Breast epithelium (tissue), 4 donors: Measurements from ENCODE around the gene GPC6. TPM values are rescaled to one million over a fixed set of nuclear protein-coding genes. Genes with fewer than 3 reads are reported as not detected.

Experiments used
- DNase-seq, 2 donors: peaks; one replicate each; pipeline ENCODE4 v3.0.0-alpha.2; 2019; ENCODE audit warnings: low spot score in 2 of 2
- H3K27ac ChIP-seq, 2 donors: fragments of 200-600 bp; sonication (generic) in 1 of 2; one replicate each; pipeline ENCODE4 v1.5.1; 2016 to 2019; ENCODE audit warnings: mild to moderate bottlenecking in 1 of 2
- H3K27me3 ChIP-seq, 2 donors: fragments of 200-600 bp; sonication (generic) in 1 of 2; one replicate each; pipeline versions ENCODE4 v1.5.1 to v1.6.0; 2017 to 2019; ENCODE audit warnings: control low read depth in 1 of 2, mild to moderate bottlenecking in 1 of 2
- H3K36me3 ChIP-seq: fragments of 200-600 bp; one replicate; pipeline ENCODE4 v1.5.1; 2019
- H3K4me1 ChIP-seq, 2 donors: fragments of 200-600 bp; sonication (generic); one replicate each; pipeline ENCODE4 v1.5.1; 2016 to 2019; ENCODE audit warnings: control low read depth in 1 of 2
- H3K4me3 ChIP-seq, 3 donors: fragments of 200-600 bp; sonication (generic); 1 replicate in 2 of 3; 2 replicates in 1 of 3; pipeline ENCODE4 v1.5.1; 2016 to 2019; ENCODE audit warnings: mild to moderate bottlenecking in 3 of 3, moderate library complexity in 2 of 3
- H3K9me3 ChIP-seq, 2 donors: fragments of 200-600 bp; sonication (generic) in 1 of 2; one replicate each; pipeline ENCODE4 v1.5.1; 2016 to 2019; ENCODE audit warnings: control low read depth in 1 of 2
- POLR2A ChIP-seq: fragments of 450-650 bp; IDR thresholded peaks from one replicate; pipeline ENCODE4 v1.6.1; 2016; ENCODE audit warnings: antibody characterized with exemption, mild to moderate bottlenecking, moderate library complexity
- POLR2AphosphoS5 ChIP-seq, 3 donors: sonication (generic); formaldehyde crosslinking; IDR thresholded peaks; one replicate each; pipeline ENCODE4 v1.6.1; 2017; ENCODE audit warnings: antibody characterized with exemption in 3 of 3
- intact Hi-C: fragments of 100-400 bp; cut with DNase I; formaldehyde crosslinking; loops from one replicate; pipeline ENCODE4 v1.15.1; 2023; ENCODE audit warnings: low total_unique reads
- total RNA-seq, 3 donors: library from RNA; depleted of rRNA; stranded (reverse); fragments of >200 nt; gene quantifications; one replicate each; pipeline ENCODE4 v1.1.0, GENCODE V29; 2016
- TF ChIP-seq, protein P1 (sequence below), 3 donors: fragments of 450-650 bp; IDR thresholded peaks; one replicate each; pipeline ENCODE4 v1.5.1; 2016 to 2017; ENCODE audit warnings: antibody characterized with exemption in 3 of 3, mild to moderate bottlenecking in 3 of 3, moderate library complexity in 3 of 3

GPC6 gene
- total RNA-seq, 3 donors from 2014 or later: 3.5 to 44.0 (median 4.9) TPM

DNA sequence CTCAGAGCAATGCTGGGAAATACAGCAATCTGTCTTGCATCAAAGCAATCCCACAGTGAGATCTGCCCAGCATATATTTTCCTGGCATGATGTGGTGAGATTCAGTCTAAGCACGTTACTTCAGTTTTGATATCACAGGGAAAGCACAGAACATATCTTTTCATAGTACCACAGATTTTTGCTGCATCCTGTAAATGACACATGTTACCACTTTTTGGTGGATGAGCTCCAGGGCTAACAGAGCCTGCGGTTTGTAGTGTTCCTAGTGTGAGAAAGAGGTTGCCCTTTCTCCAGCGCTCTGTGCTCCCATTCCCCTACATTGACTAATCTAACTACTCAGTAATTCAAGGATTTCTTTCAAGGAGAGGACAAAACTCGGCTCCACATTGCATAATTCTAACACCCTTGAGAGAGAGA is 409.0 kb downstream of the GPC6 start:
- intact Hi-C loops: no loop called here
- H3K4me3 ChIP-seq: no peak overlapping the region
- H3K9me3 ChIP-seq: no peaks in the 10 kb centered on the region
- H3K27ac ChIP-seq: no peak overlapping the region
- no peaks in the 10 kb centered on the region for H3K4me1 ChIP-seq
- no peaks in the 10 kb centered on the region for H3K36me3 ChIP-seq
- TF ChIP-seq, protein P1, sequence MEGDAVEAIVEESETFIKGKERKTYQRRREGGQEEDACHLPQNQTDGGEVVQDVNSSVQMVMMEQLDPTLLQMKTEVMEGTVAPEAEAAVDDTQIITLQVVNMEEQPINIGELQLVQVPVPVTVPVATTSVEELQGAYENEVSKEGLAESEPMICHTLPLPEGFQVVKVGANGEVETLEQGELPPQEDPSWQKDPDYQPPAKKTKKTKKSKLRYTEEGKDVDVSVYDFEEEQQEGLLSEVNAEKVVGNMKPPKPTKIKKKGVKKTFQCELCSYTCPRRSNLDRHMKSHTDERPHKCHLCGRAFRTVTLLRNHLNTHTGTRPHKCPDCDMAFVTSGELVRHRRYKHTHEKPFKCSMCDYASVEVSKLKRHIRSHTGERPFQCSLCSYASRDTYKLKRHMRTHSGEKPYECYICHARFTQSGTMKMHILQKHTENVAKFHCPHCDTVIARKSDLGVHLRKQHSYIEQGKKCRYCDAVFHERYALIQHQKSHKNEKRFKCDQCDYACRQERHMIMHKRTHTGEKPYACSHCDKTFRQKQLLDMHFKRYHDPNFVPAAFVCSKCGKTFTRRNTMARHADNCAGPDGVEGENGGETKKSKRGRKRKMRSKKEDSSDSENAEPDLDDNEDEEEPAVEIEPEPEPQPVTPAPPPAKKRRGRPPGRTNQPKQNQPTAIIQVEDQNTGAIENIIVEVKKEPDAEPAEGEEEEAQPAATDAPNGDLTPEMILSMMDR (IDR thresholded peaks at IDR 0.05): no peak
- no peak for TF ChIP-seq POLR2AphosphoS5 (IDR thresholded peaks at IDR 0.05)
- TF ChIP-seq POLR2A: no peak
- no peak for DNase-seq
- no peaks in the 10 kb centered on the region for H3K27me3 ChIP-seq

DNA sequence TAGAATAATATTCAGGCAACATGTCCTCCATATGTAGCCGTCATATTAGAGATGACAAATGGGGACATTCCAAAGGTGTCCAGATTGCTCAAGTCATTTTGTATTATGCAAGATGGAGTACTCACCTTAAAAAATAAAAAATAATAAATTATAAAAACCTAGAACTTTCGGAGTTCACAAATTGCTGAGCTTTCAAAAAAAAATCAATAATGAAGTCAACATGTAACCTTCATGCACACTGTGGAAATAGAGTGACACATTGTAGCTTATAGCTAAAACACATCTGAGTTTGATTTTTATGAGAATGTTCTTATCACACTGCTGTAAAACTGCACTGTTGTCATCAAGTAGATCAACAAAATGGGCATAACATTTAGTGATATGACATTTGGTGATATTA is 411.2 kb downstream of the GPC6 start:
- intact Hi-C loops: no loop called here
- Histone ChIP-seq H3K4me1 (no peaks in the 10 kb centered on the region), H3K27ac (no peak overlapping the region), H3K4me3 (no peak overlapping the region), H3K36me3 (no peaks in the 10 kb centered on the region), H3K9me3 (no peaks in the 10 kb centered on the region), H3K27me3 (no peaks in the 10 kb centered on the region)
- no peak for DNase-seq
- TF ChIP-seq, protein P1 (IDR thresholded peaks at IDR 0.05): no peak
- TF ChIP-seq POLR2AphosphoS5 (IDR thresholded peaks at IDR 0.05) (no peak), POLR2A (no peak)

DNA sequence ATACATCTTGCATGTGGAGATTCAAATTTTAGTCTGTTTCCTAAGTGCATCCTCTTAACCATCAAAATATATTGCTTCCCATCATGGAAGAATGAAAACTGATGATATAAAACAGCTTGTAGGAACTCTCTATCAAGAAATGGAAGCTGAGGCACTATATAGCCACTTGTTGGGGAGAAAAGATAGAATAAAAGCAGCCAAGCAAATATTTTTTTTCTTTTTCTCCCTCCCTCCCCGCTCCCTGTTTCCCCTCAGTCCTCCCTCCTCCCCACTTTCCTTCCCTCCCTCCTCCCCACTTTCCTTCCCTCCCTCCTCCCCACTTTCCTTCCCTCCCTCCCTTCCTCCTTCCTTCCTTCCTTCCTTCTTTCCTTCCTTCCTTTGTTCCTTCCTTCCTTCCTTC is 413.8 kb downstream of the GPC6 start:
- Histone ChIP-seq H3K27me3 (no peaks in the 10 kb centered on the region), H3K9me3 (no peaks in the 10 kb centered on the region), H3K4me1 (no peaks in the 10 kb centered on the region), H3K36me3 (no peaks in the 10 kb centered on the region), H3K4me3 (no peak overlapping the region), H3K27ac (no peak overlapping the region)
- DNase-seq: no peak
- intact Hi-C loops: no loop called here
- TF ChIP-seq, protein P1 (IDR thresholded peaks at IDR 0.05): no peak
- TF ChIP-seq POLR2A (no peak), POLR2AphosphoS5 (IDR thresholded peaks at IDR 0.05) (no peak)

DNA sequence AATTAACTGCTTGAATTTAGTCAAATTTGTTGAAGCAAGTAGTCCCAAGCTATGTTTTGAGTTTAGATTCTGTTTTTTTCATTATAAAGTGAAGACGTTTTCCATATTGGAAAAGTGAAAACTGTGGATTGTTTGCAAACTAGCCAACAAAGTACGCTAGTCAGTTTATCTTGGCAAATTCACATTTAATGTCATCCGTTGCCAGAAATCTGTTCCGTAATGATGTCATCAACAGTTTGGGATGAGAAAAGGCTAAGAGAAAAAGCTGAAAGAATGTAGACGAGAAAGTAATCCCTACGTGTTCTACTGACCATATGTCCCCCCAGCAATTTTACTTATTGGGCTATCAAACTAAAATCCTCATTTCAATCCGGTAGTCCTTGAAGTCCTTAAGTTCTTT is 419.6 kb downstream of the GPC6 start:
- Histone ChIP-seq H3K27me3 (no peaks in the 10 kb centered on the region), H3K4me3 (no peak overlapping the region), H3K4me1 (no peaks in the 10 kb centered on the region), H3K27ac (no peak overlapping the region), H3K9me3 (no peaks in the 10 kb centered on the region), H3K36me3 (no peaks in the 10 kb centered on the region)
- TF ChIP-seq, protein P1 (IDR thresholded peaks at IDR 0.05): no peak
- no peak for TF ChIP-seq POLR2AphosphoS5 (IDR thresholded peaks at IDR 0.05)
- no peak for TF ChIP-seq POLR2A
- no peak for DNase-seq
- intact Hi-C loops: no loop called here

DNA sequence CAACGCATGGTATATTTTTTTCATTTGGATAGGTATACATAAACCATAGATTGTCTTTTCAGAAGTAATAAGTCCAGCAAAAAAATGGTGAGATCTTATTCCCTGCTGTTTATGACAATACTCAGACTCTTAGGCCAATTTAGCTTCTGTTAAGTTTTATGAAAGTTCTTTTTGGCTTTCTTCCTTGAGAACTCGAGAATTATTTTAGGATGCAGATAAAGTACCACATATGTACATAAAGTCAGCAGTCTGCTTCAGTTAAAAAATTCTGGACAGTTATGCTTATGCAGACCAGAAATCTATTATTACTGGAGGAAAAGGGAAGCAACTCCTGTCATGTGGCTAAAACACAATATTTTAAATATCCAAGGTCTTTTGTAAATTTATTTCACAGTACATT is 422.9 kb downstream of the GPC6 start:
- no peak for DNase-seq
- H3K27ac ChIP-seq: no peak overlapping the region
- H3K4me3 ChIP-seq: no peak overlapping the region
- H3K4me1 ChIP-seq: no peaks in the 10 kb centered on the region
- H3K36me3 ChIP-seq: no peaks in the 10 kb centered on the region
- intact Hi-C loops: no loop called here
- TF ChIP-seq POLR2A: no peak
- TF ChIP-seq POLR2AphosphoS5 (IDR thresholded peaks at IDR 0.05): no peak
- TF ChIP-seq, protein P1 (IDR thresholded peaks at IDR 0.05): no peak
- no peaks in the 10 kb centered on the region for H3K9me3 ChIP-seq
- H3K27me3 ChIP-seq: no peaks in the 10 kb centered on the region
